Liver (tissue), 9 donors: ENCODE measurements around the gene FGD6. TPM values are rescaled to one million over a fixed set of nuclear protein-coding genes. Genes with fewer than 3 reads are reported as not detected.

Experiments used
- DNase-seq: peaks from one replicate; pipeline ENCODE4 v3.0.0-alpha.2; 2017; ENCODE audit warnings: low spot score
- H3K27ac ChIP-seq, 2 donors: one replicate each; pipeline ENCODE4 v1.7.0; 2013; ENCODE audit warnings: inconsistent platforms in 2 of 2, low read length in 2 of 2, control low read depth in 1 of 2, low read depth in 1 of 2, mild to moderate bottlenecking in 1 of 2
- H3K27me3 ChIP-seq, 4 donors: one replicate each; pipeline versions ENCODE4 v1.6.1 to v1.7.0; 2013; ENCODE audit warnings: low read length in 3 of 4, inconsistent platforms in 1 of 4, mild to moderate bottlenecking in 1 of 4, moderate library complexity in 1 of 4; ENCODE audit not compliant: control insufficient read depth in 4 of 4, insufficient read depth in 4 of 4
- H3K36me3 ChIP-seq, 4 donors: one replicate each; pipeline versions ENCODE4 v1.6.1 to v1.7.0; 2013; ENCODE audit warnings: low read length in 3 of 4, mild to moderate bottlenecking in 3 of 4, low read depth in 1 of 4, moderate library complexity in 1 of 4; ENCODE audit not compliant: control insufficient read depth in 4 of 4, insufficient read depth in 3 of 4
- H3K4me1 ChIP-seq, 4 donors: one replicate each; pipeline versions ENCODE4 v1.6.1 to v1.7.0; 2013; ENCODE audit warnings: low read length in 3 of 4, mild to moderate bottlenecking in 3 of 4, moderate library complexity in 1 of 4; ENCODE audit not compliant: control insufficient read depth in 4 of 4, insufficient read depth in 4 of 4
- H3K4me3 ChIP-seq, 3 donors: one replicate each; pipeline versions ENCODE4 v1.6.1 to v1.7.0; 2013; ENCODE audit warnings: low read length in 3 of 3, control low read depth in 1 of 3, low read depth in 1 of 3, mild to moderate bottlenecking in 1 of 3
- H3K9ac ChIP-seq, 2 donors: one replicate each; pipeline ENCODE4 v1.7.0; 2013; ENCODE audit warnings: low read length in 2 of 2, mild to moderate bottlenecking in 2 of 2, moderate library complexity in 2 of 2, control low read depth in 1 of 2, low read depth in 1 of 2
- H3K9me3 ChIP-seq, 4 donors: one replicate each; pipeline versions ENCODE4 v1.6.1 to v1.7.0; 2013; ENCODE audit warnings: low read length in 3 of 4; ENCODE audit not compliant: control insufficient read depth in 4 of 4
- EGR1 ChIP-seq, 2 donors: IDR thresholded peaks; 2 replicates each; pipeline ENCODE4 v1.6.1; 2016 to 2018; ENCODE audit warnings: antibody characterized with exemption in 2 of 2, low read depth in 2 of 2
- FOXA1 ChIP-seq: IDR thresholded peaks from 2 replicates; pipeline ENCODE4 v1.6.1; 2016; ENCODE audit warnings: antibody characterized with exemption
- FOXA2 ChIP-seq: IDR thresholded peaks from 2 replicates; pipeline ENCODE4 v1.6.1; 2016; ENCODE audit warnings: antibody characterized with exemption
- GABPA ChIP-seq, 2 donors: IDR thresholded peaks in 1 of 2; conservative IDR thresholded peaks in 1 of 2; 2 replicates each; pipeline ENCODE4 v1.6.1; 2016; ENCODE audit warnings: antibody characterized with exemption in 2 of 2, mild to moderate bottlenecking in 1 of 2, moderate library complexity in 1 of 2
- HNF4A ChIP-seq, 2 donors: conservative IDR thresholded peaks; 2 replicates each; pipeline ENCODE4 v1.6.1; 2016; ENCODE audit warnings: antibody characterized with exemption in 2 of 2, mild to moderate bottlenecking in 2 of 2
- HNF4G ChIP-seq: IDR thresholded peaks from 2 replicates; pipeline ENCODE4 v1.6.1; 2016; ENCODE audit warnings: antibody characterized with exemption
- JUND ChIP-seq, 2 donors: IDR thresholded peaks; 2 replicates each; pipeline ENCODE4 v1.6.1; 2016; ENCODE audit warnings: antibody characterized with exemption in 2 of 2
- NR2F2 ChIP-seq: IDR thresholded peaks from 2 replicates; pipeline ENCODE4 v1.6.1; 2016; ENCODE audit warnings: antibody characterized with exemption
- RAD21 ChIP-seq, 2 donors: IDR thresholded peaks; 2 replicates each; pipeline ENCODE4 v1.6.1; 2016; ENCODE audit warnings: antibody characterized with exemption in 2 of 2, mild to moderate bottlenecking in 2 of 2
- RXRA ChIP-seq, 2 donors: IDR thresholded peaks; 2 replicates each; pipeline ENCODE4 v1.6.1; 2017 to 2018; ENCODE audit warnings: antibody characterized with exemption in 2 of 2, mild to moderate bottlenecking in 1 of 2
- SP1 ChIP-seq: IDR thresholded peaks from 2 replicates; pipeline ENCODE4 v1.6.1; 2018; ENCODE audit warnings: antibody characterized with exemption, mild to moderate bottlenecking
- TAF1 ChIP-seq: conservative IDR thresholded peaks from 2 replicates; pipeline ENCODE4 v1.6.1; 2016; ENCODE audit warnings: antibody characterized with exemption, mild to moderate bottlenecking
- YY1 ChIP-seq: IDR thresholded peaks from 2 replicates; pipeline ENCODE4 v1.6.1; 2016; ENCODE audit warnings: antibody characterized with exemption, mild to moderate bottlenecking
- WGBS: extraction: QIAGEN DNeasy Blood & Tissue Kit; methylation state at CpG from one replicate; pipeline ENCODE4 v1.1.7; 2013; 5-methylcytosine and 5-hydroxymethylcytosine counted together
- polyA plus RNA-seq, 2 donors: library from polyadenylated mRNA; stranded (reverse) in 1 of 2; unstranded in 1 of 2; fragments of 200-250 nt in 1 of 2; fragments of >200 nt in 1 of 2; fragmentation: Nextera tagmentation in 1 of 2; extraction: Ambion mirVana in 1 of 2; gene quantifications; one replicate each; pipeline versions ENCODE4 v1.2.1 to v1.2.3, GENCODE V29; 2013 to 2015
- total RNA-seq, 2 donors: library from RNA; depleted of rRNA; stranded (reverse); fragments of >200 nt; gene quantifications; one replicate each; pipeline ENCODE4 v1.2.3, GENCODE V29; 2014
- TF ChIP-seq, protein P1 (sequence below): IDR thresholded peaks from 2 replicates; pipeline ENCODE4 v1.6.1; 2016; ENCODE audit warnings: antibody characterized with exemption
- TF ChIP-seq, protein P2 (sequence below): IDR thresholded peaks from 2 replicates; pipeline ENCODE4 v1.6.1; 2016; ENCODE audit warnings: antibody characterized with exemption
- TF ChIP-seq, protein P3 (sequence below): IDR thresholded peaks from 2 replicates; pipeline ENCODE4 v1.6.1; 2016; ENCODE audit warnings: antibody characterized with exemption
- donor health status: healthy.
- donor health status: healthy.
- donor health status: healthy.
- donor health status: healthy.
- donor health status: healthy.

Gene FGD6
- total and polyA plus RNA-seq, 4 donors = 0.54 to 6.9 (median 2.4) TPM

DNA sequence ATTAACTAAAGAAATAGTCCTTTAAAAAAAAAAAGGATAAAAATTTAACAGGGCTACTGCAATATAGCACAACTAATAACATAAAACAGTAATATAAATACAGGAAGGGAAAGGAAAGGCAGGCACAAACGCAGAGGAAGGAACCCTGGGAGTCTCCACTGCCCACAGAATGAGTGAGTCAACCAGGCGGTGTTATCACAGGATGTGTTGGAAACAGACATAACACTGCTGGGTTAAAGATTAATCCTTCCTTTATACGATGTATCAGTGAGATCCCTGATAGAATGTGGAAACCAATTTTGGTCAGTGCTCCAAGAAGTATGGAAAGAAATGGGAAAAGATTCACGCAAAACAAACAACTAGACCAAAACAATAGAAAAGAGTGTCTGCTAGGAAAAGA, 47.9 kb downstream of the FGD6 start:
- Histone ChIP-seq H3K9me3 (no peaks in the 10 kb centered on the region), H3K9ac (no peak overlapping the region), H3K4me1 (peaks cover 0 to 13% (median 4%) of the 10 kb centered on the region in 4 donors), H3K36me3 (no peaks in the 10 kb centered on the region), H3K4me3 (no peak overlapping the region), H3K27ac (peak overlapping the region; percentile 11 to 57), H3K27me3 (no peaks in the 10 kb centered on the region)
- TF ChIP-seq SP1 = peak; percentile 50
- TF ChIP-seq NR2F2 = no peak
- TF ChIP-seq GABPA (IDR thresholded peaks at IDR 0.05 in 1 of 2, conservative IDR thresholded peaks at IDR 0.05 in 1 of 2) = peak in 1 of 2 donors; percentile 47
- TF ChIP-seq, protein P1, sequence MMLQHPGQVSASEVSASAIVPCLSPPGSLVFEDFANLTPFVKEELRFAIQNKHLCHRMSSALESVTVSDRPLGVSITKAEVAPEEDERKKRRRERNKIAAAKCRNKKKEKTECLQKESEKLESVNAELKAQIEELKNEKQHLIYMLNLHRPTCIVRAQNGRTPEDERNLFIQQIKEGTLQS = no peak
- TF ChIP-seq, protein P2, sequence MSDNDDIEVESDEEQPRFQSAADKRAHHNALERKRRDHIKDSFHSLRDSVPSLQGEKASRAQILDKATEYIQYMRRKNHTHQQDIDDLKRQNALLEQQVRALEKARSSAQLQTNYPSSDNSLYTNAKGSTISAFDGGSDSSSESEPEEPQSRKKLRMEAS = peak; percentile 28
- TF ChIP-seq JUND (IDR thresholded peaks at IDR 0.05) = peak; percentile 48 to 78
- TF ChIP-seq, protein P3, sequence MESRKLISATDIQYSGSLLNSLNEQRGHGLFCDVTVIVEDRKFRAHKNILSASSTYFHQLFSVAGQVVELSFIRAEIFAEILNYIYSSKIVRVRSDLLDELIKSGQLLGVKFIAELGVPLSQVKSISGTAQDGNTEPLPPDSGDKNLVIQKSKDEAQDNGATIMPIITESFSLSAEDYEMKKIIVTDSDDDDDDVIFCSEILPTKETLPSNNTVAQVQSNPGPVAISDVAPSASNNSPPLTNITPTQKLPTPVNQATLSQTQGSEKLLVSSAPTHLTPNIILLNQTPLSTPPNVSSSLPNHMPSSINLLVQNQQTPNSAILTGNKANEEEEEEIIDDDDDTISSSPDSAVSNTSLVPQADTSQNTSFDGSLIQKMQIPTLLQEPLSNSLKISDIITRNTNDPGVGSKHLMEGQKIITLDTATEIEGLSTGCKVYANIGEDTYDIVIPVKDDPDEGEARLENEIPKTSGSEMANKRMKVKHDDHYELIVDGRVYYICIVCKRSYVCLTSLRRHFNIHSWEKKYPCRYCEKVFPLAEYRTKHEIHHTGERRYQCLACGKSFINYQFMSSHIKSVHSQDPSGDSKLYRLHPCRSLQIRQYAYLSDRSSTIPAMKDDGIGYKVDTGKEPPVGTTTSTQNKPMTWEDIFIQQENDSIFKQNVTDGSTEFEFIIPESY = peak; percentile 24
- TF ChIP-seq HNF4A (conservative IDR thresholded peaks at IDR 0.05) = peak; percentile 29 to 40
- TF ChIP-seq RXRA (IDR thresholded peaks at IDR 0.05) = peak in 1 of 2 donors; percentile 39
- peak; percentile 36 to 54 for TF ChIP-seq RAD21 (IDR thresholded peaks at IDR 0.05)
- no peak for TF ChIP-seq HNF4G
- TF ChIP-seq FOXA1 = no peak
- TF ChIP-seq YY1 = peak; percentile 51
- TF ChIP-seq FOXA2 = peak; percentile 32
- 30% methylated on average over 4 of the region's 4 CpGs for WGBS
- no peak for DNase-seq

DNA sequence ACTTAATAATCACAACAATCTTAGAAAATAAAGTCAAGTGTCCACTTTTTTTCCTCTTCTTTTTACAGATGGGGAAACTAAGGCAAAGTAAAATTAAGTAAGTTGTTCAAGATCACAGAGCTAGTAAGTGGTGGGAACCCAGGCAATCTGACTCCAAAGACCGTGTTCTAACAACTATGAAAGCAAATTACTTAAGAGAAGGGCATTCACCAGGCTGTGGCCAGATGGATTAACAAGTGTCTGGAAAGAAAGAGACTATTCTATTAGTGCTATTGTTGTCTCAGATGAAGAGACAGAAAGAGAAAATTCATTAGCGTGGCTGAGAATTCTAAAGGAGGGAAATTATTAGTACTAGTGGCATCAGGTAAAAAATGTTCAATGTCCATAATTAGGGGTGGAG, 48.5 kb downstream of the FGD6 start:
- no peaks in the 10 kb centered on the region for H3K36me3 ChIP-seq
- H3K9me3 ChIP-seq = no peaks in the 10 kb centered on the region
- DNase-seq = no peak
- H3K27me3 ChIP-seq = no peaks in the 10 kb centered on the region
- peaks cover 0 to 15% (median 4%) of the 10 kb centered on the region in 4 donors for H3K4me1 ChIP-seq
- TF ChIP-seq, protein P1 = no peak
- no peak for TF ChIP-seq TAF1
- TF ChIP-seq HNF4A (conservative IDR thresholded peaks at IDR 0.05) = no peak
- no peak for TF ChIP-seq NR2F2
- TF ChIP-seq JUND (IDR thresholded peaks at IDR 0.05) = no peak
- no peak for TF ChIP-seq RXRA (IDR thresholded peaks at IDR 0.05)
- TF ChIP-seq, protein P3 = no peak
- no peak for TF ChIP-seq YY1
- no peak for TF ChIP-seq EGR1 (IDR thresholded peaks at IDR 0.05; ENCODE audit: low read depth in 2 of 2)
- H3K4me3 ChIP-seq = no peak overlapping the region
- H3K9ac ChIP-seq = no peak overlapping the region
- WGBS = 81% methylated on average over 2 of the region's 2 CpGs
- H3K27ac ChIP-seq = peak overlapping the region; percentile 23 to 57
